Mammary epithelial cell (primary cell): ENCODE data around the gene TECPR1.

Experiments
- CTCF ChIP-seq, 2 donors: IDR thresholded peaks in 1 of 2; conservative IDR thresholded peaks in 1 of 2; 2 replicates each; pipeline ENCODE4 v1.5.1; 2011 to 2012; ENCODE audit warnings: inconsistent platforms in 2 of 2, low read length in 2 of 2, mild to moderate bottlenecking in 2 of 2, control low read depth in 1 of 2, low read depth in 1 of 2; ENCODE audit not compliant: insufficient read depth in 1 of 2; ENCODE audit errors: extremely low read depth in 1 of 2
- EZH2 ChIP-seq: IDR thresholded peaks from 2 replicates; pipeline ENCODE4 v1.6.1; 2012; ENCODE audit warnings: low read length, inconsistent platforms, borderline replicate concordance

- TF ChIP-seq CTCF (conservative IDR thresholded peaks at IDR 0.05 in 1 of 2, IDR thresholded peaks at IDR 0.05 in 1 of 2; ENCODE audit: extremely low read depth in 1 of 2, insufficient read depth in 1 of 2, low read depth in 1 of 2, low read length in 2 of 2) (no peak), EZH2 (no peak)
Observed at GRCh38 chr7:98242342-98242741, 9.7 kb downstream of the TECPR1 start.
